ENCODE results near the gene EEF2. TPM values are rescaled to one million over a fixed set of nuclear protein-coding genes. Genes with fewer than 3 reads are reported as not detected.

Gene EEF2
- total RNA-seq, 1 experiment from 2014 or later, result 3,615 TPM

DNA sequence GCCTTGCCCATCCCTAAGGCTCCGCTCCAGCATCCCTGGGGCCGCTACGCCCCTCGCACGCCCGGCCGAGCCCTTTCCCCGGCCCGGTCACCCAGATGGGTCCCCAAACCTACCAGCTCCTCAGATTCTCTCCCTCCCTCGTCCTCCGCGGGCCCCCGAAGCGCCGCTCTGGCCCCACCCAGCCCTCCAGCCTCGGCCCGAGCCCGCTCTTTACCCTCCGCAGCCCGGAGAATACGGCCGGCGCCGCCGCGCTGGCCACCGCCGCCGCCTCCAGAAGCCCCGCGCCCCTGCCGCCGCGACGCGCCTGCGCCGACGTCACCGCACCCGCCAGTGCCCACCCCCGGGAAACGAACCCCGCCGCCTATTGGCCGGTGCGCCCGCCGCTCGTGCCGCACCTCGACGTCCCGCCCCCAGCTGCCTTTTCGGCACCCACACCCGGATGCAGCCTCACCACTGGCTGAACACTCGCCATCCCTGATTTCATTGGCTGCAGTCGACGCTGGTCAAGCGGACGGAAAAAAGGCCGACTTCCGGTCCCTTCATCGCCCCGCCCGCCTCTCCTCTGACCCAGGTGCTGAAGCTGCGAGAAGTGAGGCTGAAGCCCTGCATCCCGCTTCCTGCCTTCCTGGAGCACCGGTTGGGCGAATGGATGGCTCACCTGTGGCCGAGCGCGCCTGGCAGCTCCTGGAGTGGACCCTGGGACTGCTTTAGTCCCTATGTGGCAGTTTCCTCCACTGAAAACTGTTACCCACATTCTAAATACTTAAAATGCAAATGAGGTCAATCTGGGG is 14.3 kb downstream of the EEF2 start, which contains the start of gene DAPK3:
Gene DAPK3 (minus strand): TSS at position 292 of the 791 bp plus-strand sequence. CDS start 1,364 bp downstream, outside the sequence.
- Histone ChIP-seq H3K79me1 (ENCODE audit: insufficient read depth, low read depth, low read length, poor library complexity, severe bottlenecking) (peaks cover 4% of the 10 kb centered on the region), H2BK20ac (ENCODE audit: low read depth, low read length, poor library complexity, severe bottlenecking) (no peak within 1 kb of the TSS), H4K8ac (replicated peaks; ENCODE audit: insufficient read length, low read depth, low read length) (no peak within 1 kb of the TSS), H2BK15ac (ENCODE audit: low read depth, low read length) (no peak within 1 kb of the TSS), H3K4me2 (ENCODE audit: insufficient read depth, insufficient read length, low read length) (peak within 1 kb of the TSS; percentile 96), H3K27ac (ENCODE audit: insufficient read length, low read depth, low read length) (no peak within 1 kb of the TSS), H2BK12ac (ENCODE audit: insufficient read length, low read depth, low read length) (no peak within 1 kb of the TSS), H3K9ac (ENCODE audit: extremely low read depth, insufficient read length, low read length) (peak within 1 kb of the TSS; percentile 78), H3K27me3 (ENCODE audit: insufficient read depth, low read length) (no peaks in the 10 kb centered on the region), H3K23ac (ENCODE audit: insufficient read length, low read depth, low read length) (no peak within 1 kb of the TSS), H2AFZ (ENCODE audit: low read length) (no peak within 1 kb of the TSS), H2BK5ac (ENCODE audit: insufficient read length, low read length) (no peak within 1 kb of the TSS), H3K79me2 (ENCODE audit: insufficient read depth, low read length) (peaks cover 12% of the 10 kb centered on the region; the same call in 1 of the 2 replicates), H4K20me1 (ENCODE audit: control insufficient read depth, insufficient read depth, insufficient read length) (no peaks in the 10 kb centered on the region), H2BK120ac (ENCODE audit: low read depth, low read length, poor library complexity, severe bottlenecking) (no peak within 1 kb of the TSS), H3K18ac (ENCODE audit: insufficient read length, low read depth, low read length) (peak within 1 kb of the TSS; percentile 91), H3K4ac (ENCODE audit: low read depth, low read length) (no peak within 1 kb of the TSS; the same call in 1 of the 2 replicates), H2AK5ac (ENCODE audit: insufficient read length, low read length) (no peak within 1 kb of the TSS), H3T11ph (ENCODE audit: low read length) (no peak within 1 kb of the TSS), H3K4me1 (ENCODE audit: insufficient read depth, low read length) (peaks cover 2% of the 10 kb centered on the region; the same call in 1 of the 2 replicates), H3K14ac (ENCODE audit: insufficient read depth, low read length) (peak within 1 kb of the TSS; percentile 88; the same call in 1 of the 2 replicates), H4K5ac (ENCODE audit: insufficient read length, low read depth, low read length) (no peak within 1 kb of the TSS), H4K91ac (ENCODE audit: insufficient read length, low read depth, low read length) (no peak within 1 kb of the TSS), H3K23me2 (ENCODE audit: insufficient read length, low read depth, low read length, poor library complexity, severe bottlenecking) (peaks cover 13% of the 10 kb centered on the region), H3K9me3 (ENCODE audit: control insufficient read depth, low read depth, low read length) (no peaks in the 10 kb centered on the region), H3K56ac (ENCODE audit: insufficient read length, low read depth, low read length) (no peak within 1 kb of the TSS)
- H3K4me1 Mint-ChIP-seq, result peaks cover 22 to 31% of the 10 kb centered on the region in 2 experiments
- peak; percentile 100 for DNase-seq
- H3K9me3 Mint-ChIP-seq, result no peaks in the 10 kb centered on the region
- peaks cover 2% of the 10 kb centered on the region for H3K27me3 Mint-ChIP-seq (ENCODE audit: low read depth)
- peak within 1 kb of the TSS; percentile 98 to 99 (median 99); a peak in 6 of 7 replicates for H3K27ac Mint-ChIP-seq
- H3K4me3 Mint-ChIP-seq, result peak within 1 kb of the TSS; percentile 94 to 95
- no CpG with 5 or more reads among the region's 73 CpGs for WGBS (ENCODE audit: extremely low coverage, insufficient read length, low lambda C conversion rate)
- TF ChIP-seq CTCF (conservative IDR thresholded peaks at IDR 0.05), result no peak
- H3K36me3 Mint-ChIP-seq (ENCODE audit: insufficient read depth in 1 of 3, low read depth in 3 of 3), result peaks cover 19 to 47% (median 36%) of the 10 kb centered on the region in 3 experiments; a peak in 6 of 7 replicates

Measured in H9 (cell line).